RPMI8226 (cell line): ENCODE results near the gene MYL2.

ENCODE experiments used
- DNase-seq: peaks from one replicate; pipeline ENCODE4 v3.0.0-alpha.2; 2015

MYL2 gene

DNA sequence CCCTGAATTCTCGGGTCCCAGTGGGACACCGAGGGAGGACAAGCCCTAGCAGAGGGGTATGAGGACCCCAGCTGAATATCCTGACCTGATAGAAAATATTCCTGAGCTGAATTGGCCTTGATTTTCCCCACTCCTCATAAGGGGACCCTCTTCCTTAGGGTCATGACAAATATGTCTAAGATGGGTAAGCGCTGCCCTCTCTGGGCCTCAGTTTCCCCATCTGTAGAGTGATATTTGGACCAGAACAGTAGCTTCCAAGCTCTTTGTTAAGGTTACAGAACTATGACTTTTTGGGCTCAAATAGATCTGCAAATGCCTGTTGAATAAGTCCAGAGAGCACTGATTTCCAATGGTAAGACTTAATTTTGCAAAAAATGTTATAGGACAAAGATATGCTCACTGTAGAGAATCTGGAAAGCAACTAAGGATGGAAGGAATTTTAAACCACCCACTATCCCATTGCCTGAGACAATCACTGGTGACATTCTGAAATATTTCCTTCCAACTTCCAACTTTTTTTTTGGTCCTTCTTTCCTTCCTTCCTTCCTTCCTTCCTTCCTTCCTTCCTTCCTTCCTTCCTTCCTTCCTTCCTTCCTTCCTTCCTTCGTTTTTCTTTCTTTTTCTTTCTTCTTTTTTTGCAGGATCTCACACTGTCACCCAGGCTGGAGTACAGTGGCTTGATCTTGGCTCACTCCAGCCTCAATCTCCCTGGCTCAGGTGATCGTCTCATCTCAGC lies 32.0 kb downstream of the MYL2 start:
- DNase-seq = no peak

DNA sequence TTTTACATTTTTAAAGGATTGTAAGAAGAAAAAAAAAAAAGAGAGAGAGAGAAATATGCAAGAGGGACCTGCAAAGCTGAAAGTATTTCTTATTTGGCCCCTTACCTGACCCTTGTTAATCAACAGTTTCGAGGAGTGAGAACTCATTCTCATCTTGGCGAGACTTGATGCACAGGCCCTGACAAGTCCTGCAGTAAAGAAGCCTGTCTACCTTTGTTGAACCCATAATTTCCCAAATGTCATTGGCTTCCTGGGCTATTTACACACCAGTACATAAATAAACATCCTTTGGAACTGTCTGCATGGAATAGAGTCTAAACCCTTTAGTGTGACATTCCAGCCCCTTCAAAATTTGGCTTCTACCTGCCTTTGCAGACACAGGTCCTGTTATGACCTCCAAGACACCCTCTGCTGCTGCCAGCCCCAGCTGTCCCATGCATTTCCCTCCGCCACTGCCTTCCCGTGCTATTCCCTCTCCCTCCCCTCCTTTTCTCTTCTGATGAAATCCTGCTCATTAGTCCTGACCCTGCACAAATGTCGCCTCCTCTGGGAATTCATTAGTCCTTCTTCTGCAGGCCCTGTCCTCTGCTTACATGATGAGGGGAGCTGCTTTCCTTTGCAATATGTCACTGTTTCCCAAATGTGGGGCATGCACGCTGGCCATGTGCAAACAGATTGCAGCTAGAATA lies 35.1 kb downstream of the MYL2 start:
- no peak for DNase-seq

DNA sequence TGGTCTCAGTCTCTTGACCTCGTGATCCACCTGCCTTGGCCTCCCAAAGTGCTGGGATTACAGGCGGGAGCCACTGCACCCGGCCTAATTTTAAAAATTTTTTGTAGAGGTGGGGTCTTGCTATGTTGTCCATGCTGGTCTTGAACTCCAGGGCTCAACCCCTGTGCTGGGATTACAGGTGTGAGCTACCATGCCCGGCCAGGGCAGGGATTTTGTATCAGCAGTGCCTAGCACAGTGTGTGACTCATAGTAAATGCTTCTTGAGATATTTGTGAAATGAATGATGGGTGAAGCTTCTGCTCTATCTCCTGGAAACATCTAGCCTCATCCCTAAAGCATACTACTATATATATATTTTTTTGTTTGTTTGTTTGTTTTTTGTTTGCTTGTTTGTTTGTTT lies 37.1 kb downstream of the MYL2 start:
- no peak for DNase-seq

DNA sequence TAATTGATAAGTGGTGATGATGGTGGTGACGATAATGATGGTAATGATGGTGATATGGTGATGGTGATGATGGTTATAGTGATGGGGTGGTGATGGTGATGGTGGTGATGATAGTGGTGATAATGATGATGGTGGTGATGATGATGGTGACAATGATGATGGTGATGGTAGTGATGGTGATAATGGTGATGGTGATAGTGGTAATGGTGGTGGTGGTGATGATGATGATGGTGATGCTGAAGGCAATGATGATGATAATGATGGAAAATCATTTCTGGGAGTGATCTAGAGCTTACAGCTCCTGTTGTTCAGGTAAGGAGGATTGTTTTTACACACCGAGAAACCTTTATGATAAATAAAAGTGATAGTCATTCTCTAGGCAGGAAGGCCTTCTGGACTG lies 39.7 kb downstream of the MYL2 start:
- DNase-seq = no peak

DNA sequence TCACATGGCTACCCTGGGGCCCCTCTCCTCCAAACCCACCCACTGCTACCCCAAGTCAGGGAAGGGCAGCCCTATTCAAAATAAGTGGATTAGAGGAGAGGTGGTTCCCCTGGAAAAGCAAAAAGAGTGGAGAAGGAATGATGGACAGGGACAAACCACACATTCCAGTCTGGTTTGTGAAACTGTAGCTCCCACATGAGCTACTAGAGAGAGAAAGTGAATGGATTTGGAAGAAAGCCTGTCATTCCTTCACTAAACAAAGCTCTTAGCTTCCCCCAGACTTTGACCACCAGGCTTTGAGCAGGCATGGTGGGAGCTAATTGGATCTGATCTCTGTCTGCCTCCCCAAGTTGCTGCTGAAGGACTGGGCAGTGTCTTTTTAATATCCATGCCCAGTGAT lies 45.6 kb downstream of the MYL2 start:
- no peak for DNase-seq

DNA sequence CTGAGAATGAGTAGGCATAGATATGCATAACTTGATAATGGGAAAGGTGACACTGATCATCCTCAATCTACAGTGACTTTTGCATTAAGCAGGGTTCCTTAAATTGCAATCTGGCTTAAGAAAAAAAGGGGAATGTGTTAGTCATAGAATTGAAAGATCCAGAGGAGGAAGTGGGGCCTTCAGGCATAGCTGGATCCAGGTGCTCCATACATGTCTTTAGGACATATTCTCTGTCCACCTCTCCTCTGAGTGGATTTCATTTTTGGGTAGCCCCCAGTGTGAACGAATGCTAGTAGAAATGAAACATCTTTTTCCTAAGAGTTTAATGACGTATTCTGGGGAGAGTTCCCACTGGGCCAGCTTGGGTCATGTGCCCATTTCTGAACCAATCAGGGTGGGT lies 46.0 kb downstream of the MYL2 start:
- DNase-seq = no peak

DNA sequence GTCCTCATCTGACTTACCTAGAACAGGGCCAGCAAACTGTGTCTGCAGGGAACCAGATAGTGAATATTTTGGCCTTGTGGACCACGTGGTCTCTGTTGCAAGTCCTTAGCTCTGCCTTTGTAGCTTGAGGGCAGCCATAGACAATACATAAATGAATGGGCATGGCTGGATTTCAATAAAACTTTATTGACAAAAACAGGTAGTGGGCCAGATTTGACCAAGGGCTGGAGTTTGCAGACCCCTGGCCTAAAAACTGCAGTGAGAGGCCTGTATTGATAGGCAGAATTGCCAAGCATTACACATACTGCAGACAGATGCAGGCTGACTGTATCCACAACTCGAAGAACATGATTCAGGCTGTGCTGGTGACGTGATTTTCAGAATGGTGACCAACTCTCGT lies 48.3 kb downstream of the MYL2 start:
- DNase-seq = no peak

DNA sequence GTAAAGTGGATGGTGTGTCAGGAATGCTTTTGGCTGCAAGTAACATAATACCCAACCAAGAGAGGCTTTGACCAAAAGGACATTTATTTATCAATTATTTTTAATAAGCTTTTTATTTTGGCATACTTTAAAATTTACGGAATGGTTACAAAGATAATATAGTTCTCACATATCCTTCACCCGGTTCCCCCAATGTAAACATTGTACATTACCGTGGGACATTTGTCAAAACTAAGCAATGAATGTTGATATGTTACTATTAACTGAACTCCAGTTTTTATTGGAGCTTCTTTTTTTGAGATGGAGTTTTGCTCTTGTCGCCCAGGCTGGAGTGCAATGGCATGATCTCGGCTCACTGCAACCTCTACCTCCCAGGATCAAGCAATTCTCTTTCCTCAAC lies 50.6 kb downstream of the MYL2 start:
- DNase-seq = no peak

DNA sequence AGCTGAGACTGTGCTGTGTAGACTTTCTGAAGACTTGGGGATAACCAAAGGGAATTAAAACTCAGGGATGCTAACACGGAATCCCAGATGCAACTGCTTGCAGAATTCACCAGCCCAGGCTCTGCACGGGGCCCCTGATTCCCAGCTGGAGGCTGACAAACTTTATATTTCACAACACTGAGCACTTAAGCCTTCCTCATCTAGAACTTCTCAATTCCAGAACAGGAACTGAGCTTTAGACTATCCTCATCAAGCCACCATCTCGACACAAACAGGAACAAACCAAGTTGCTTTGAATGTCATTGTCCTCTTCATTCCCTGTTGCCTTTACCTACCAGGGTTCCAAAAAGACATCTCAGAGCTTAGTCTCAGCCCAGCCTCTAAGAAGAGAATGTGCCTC lies 51.4 kb downstream of the MYL2 start:
- DNase-seq = no peak

DNA sequence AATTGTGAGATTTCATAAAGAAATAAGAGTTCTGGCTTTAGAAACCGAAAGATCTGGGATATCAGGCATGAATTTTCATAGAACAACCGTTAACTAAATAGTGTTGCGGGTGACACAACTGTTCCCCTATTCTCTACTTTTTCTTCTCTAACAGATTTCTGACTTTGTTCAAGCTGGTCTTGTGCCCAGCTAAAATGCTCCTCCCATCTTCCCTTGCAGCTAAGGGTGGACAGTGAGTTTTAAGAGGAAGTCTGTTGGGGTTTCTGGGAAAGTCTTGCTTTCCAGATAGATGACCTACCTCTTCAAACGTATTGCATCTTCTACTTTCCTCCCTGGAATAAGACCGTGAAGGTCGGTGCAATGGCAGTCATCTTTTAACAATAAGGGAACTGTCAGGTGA lies 54.9 kb downstream of the MYL2 start:
- no peak for DNase-seq

DNA sequence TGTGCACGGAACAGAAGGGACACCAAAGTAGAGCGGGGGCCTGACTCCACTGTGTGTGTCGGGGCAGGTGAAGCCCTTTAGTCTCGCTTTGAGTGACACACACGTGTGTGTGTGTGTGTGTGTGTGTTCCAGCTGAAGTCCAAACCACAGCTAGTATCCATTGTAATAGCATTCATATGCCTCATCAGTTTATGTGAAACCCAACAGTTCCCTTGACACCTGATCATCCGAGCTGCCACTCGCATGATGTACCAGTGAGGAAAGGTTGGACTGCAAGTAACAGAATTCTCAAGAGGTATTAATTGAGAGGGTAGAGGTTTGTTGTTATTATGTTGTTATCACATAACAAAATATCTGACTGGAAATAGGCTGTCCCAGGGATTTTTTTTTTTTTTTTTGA lies 57.2 kb downstream of the MYL2 start:
- no peak for DNase-seq

DNA sequence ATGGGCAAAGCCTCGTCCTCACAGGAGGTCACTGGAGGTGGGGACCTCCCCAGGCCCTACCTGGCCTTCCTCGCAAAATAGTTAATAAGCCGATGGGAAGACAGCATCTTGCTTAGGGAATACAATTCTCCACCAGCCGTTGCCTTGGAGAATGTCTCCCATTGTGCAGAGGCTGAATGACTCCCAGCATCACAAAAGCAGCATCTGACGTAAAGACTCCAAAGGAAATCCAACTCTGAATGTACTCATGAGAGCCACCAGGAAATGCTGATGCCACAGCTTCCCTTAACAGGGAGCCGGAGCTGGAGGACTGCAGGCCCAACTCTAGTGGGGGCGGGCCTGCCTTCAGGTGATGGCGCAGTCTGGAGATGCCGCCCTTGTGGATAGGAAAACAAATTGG lies 58.0 kb downstream of the MYL2 start:
- DNase-seq = no peak

DNA sequence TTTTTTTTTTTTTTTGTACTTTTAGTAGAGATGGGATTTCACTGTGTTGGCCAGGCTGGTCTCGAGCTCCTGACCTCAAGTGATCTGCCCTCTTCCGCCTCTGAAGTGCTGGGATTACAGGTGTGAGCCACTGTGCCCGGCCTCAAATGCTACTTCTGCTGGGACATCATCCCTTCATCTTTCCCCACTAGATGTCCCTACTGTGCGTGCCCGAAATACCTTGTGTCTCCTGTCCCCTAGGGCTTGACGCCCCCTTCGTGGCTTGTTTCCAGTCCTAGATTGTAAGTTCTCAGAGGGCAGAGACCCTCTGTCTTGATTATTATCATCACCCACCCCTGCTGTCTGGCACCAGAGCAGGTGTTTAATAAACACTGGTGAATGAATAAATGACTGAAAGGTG lies 58.6 kb downstream of the MYL2 start:
- DNase-seq = peak; percentile 21
